Activated T-helper 17 cell treated with anti-CD3 and anti-CD28 coated beads, Interleukin-2, amount 50 U/mL, for 72 hours (primary cell): Measurements from ENCODE around the gene SH3GL3. TPM values are rescaled to one million over a fixed set of nuclear protein-coding genes. Genes with fewer than 3 reads are reported as not detected.

ENCODE experiments used
- ATAC-seq: fragments of 150-1000 bp; cut with Tn5 transposase; replicated peaks from 2 replicates; pipeline ENCODE4 v1.10.0; 2021; ENCODE audit warnings: mild to moderate bottlenecking, moderate library complexity
- H3K27ac Mint-ChIP-seq: one replicate; pipeline ENCODE4 v1.8.0; 2022; ENCODE audit warnings: mixed read lengths
- H3K27me3 Mint-ChIP-seq: one replicate; pipeline ENCODE4 v1.8.0; 2022; ENCODE audit warnings: mixed read lengths
- H3K36me3 Mint-ChIP-seq: one replicate; pipeline ENCODE4 v1.8.0; 2022; ENCODE audit warnings: low read depth, mild to moderate bottlenecking, mixed read lengths
- H3K4me1 Mint-ChIP-seq: one replicate; pipeline ENCODE4 v1.8.0; 2022; ENCODE audit warnings: mixed read lengths
- H3K4me3 Mint-ChIP-seq: one replicate; pipeline ENCODE4 v1.8.0; 2022; ENCODE audit warnings: mild to moderate bottlenecking, mixed read lengths
- H3K9me3 Mint-ChIP-seq: one replicate; pipeline ENCODE4 v1.8.0; 2022; ENCODE audit warnings: mixed read lengths
- total RNA-seq, 2 donors: library from RNA; stranded (reverse); gene quantifications; one replicate each; pipeline ENCODE4 v1.2.3, GENCODE V29; 2022

The SH3GL3 gene, protein sequence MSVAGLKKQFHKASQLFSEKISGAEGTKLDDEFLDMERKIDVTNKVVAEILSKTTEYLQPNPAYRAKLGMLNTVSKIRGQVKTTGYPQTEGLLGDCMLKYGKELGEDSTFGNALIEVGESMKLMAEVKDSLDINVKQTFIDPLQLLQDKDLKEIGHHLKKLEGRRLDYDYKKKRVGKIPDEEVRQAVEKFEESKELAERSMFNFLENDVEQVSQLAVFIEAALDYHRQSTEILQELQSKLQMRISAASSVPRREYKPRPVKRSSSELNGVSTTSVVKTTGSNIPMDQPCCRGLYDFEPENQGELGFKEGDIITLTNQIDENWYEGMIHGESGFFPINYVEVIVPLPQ
- under 1 TPM in 1 of 2 donors, not detected in 1; 0.74 TPM for total RNA-seq

DNA sequence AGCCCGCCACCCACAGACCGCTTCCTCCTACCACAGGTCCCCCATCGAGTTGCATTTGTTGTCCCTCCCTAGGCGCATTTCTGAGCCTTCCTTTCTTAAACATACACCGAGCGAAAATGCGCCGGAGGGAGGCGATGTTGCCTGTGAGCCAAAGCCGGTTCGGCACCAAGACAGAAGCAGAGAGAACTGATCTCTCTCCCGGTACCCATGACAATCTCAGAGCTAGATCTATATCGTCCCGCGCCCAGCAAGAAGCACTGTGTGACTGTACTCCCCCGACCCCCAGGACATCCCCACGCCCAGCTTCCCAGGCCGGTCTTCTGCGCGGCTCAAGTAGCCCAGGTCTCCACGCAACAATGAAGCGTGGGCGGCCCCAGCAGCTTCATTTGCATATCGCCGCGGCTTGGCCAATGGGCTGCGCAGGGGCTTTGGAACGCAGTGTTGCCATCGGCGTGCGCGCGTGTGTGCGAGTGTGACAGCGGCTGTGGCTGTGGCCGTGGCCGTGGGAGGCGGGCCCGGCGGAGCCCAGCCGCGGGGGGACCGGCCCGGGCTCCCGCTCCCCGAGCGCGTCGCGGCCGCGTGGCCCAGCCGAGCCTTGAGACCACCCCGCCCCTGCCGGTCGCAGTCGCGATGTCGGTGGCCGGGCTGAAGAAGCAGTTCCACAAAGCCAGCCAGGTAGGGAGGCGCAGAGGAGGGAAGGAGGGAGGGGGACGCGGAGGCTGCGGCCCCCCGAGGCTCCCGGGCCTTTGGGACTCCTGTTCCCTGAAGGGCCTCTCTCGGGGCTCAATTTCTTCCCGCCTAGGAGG lies at the start of gene SH3GL3:
Gene SH3GL3, plus strand, starts transcription at position 438 of the 806 bp plus-strand sequence. Its CDS starts 193 bp downstream, at position 631.
- Mint-ChIP-seq H3K36me3 (no peaks in the 10 kb centered on the region), H3K4me1 (peaks cover 5% of the 10 kb centered on the region), H3K9me3 (no peaks in the 10 kb centered on the region), H3K27ac (no peak within 1 kb of the TSS), H3K4me3 (peak within 1 kb of the TSS; percentile 69), H3K27me3 (peaks cover 31% of the 10 kb centered on the region)
- peak; percentile 89 for ATAC-seq

DNA sequence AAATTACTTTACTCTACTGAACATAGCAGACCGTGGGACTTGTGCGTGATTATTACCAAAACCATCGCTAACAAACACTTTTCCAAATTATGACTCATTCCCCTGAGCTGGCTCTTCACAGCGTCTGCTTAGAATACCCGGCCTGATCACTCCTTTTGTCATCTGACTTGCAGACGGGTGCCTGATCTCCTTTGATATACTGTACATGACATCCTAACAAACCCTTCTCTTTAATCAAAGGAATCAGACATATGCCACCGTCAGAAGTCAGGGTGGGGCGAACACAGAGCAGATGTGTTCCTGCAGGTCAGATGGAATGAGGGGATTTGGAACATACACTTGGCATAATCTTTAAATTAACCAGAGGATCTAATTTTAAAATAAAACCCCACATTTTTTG lies 48.5 kb upstream of the SH3GL3 start:
- no peak overlapping the region for H3K27ac Mint-ChIP-seq
- H3K36me3 Mint-ChIP-seq: no peaks in the 10 kb centered on the region
- H3K9me3 Mint-ChIP-seq: no peaks in the 10 kb centered on the region
- peaks cover 14% of the 10 kb centered on the region for H3K27me3 Mint-ChIP-seq
- no peak overlapping the region for H3K4me3 Mint-ChIP-seq
- no peaks in the 10 kb centered on the region for H3K4me1 Mint-ChIP-seq
- no peak for ATAC-seq

DNA sequence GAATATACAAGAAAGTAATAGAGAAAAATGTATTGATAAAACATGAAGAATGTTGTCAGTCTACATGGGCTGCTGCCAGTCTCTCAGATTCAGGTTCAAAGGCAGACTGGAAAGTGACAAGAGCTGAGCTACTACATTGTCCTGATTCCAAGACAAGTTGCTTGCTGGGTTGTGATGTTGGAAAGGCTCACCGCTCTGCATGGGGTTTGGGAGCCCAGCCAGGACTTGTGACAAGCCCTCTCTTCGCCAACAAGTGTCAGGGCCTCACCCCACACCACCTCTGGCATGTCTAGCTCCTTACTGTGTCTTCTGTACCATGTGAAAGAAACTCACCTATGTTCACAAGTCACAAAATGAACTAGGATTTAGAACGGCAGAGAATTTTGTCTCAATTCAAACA lies 43.0 kb upstream of the SH3GL3 start:
- Mint-ChIP-seq H3K9me3 (no peaks in the 10 kb centered on the region), H3K36me3 (no peaks in the 10 kb centered on the region), H3K27me3 (peaks cover 9% of the 10 kb centered on the region), H3K27ac (no peak overlapping the region), H3K4me3 (no peak overlapping the region), H3K4me1 (no peaks in the 10 kb centered on the region)
- ATAC-seq: no peak

GRCh38 chr15:83410532-83410931 lies 36.6 kb upstream of the SH3GL3 start:
- Mint-ChIP-seq H3K27ac (no peak overlapping the region), H3K4me1 (no peaks in the 10 kb centered on the region), H3K9me3 (no peaks in the 10 kb centered on the region), H3K36me3 (no peaks in the 10 kb centered on the region), H3K27me3 (peaks cover 5% of the 10 kb centered on the region), H3K4me3 (no peak overlapping the region)
- ATAC-seq: no peak

- Mint-ChIP-seq H3K9me3 (no peaks in the 10 kb centered on the region), H3K4me1 (no peaks in the 10 kb centered on the region), H3K27ac (no peak overlapping the region), H3K36me3 (no peaks in the 10 kb centered on the region), H3K4me3 (no peak overlapping the region), H3K27me3 (no peaks in the 10 kb centered on the region)
- no peak for ATAC-seq
Measured at GRCh38 chr15:83413054-83413719, 34.0 kb upstream of the SH3GL3 start.

- peaks cover 33% of the 10 kb centered on the region for H3K27me3 Mint-ChIP-seq
- no peak for ATAC-seq
- peaks cover 3% of the 10 kb centered on the region for H3K9me3 Mint-ChIP-seq
- no peaks in the 10 kb centered on the region for H3K4me1 Mint-ChIP-seq
- H3K27ac Mint-ChIP-seq: no peak overlapping the region
- no peak overlapping the region for H3K4me3 Mint-ChIP-seq
- H3K36me3 Mint-ChIP-seq: no peaks in the 10 kb centered on the region
Measured at GRCh38 chr15:83422081-83422480, 25.1 kb upstream of the SH3GL3 start.

DNA sequence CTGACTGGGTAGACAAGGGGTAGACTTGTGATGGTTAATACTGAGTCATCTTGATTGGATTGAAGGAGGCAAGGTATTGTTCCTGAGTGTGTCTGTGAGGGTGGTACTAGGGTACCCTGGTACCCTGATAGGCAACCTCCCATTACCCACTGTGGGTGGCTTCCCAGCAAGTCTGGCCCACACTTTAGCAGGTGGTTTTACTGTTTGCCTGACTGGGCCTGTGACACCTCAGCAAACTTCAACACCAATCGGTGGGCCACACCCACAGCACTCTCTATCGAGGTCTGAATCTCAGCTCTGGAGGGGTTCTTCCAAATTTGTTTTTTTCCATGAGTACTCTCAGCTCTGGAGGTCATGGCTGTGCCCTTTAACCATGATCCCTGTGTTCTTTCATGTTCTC lies 24.6 kb upstream of the SH3GL3 start:
- no peak for ATAC-seq
- no peaks in the 10 kb centered on the region for H3K36me3 Mint-ChIP-seq
- no peaks in the 10 kb centered on the region for H3K4me1 Mint-ChIP-seq
- H3K9me3 Mint-ChIP-seq: peaks cover 3% of the 10 kb centered on the region
- peaks cover 33% of the 10 kb centered on the region for H3K27me3 Mint-ChIP-seq
- H3K4me3 Mint-ChIP-seq: no peak overlapping the region
- no peak overlapping the region for H3K27ac Mint-ChIP-seq

DNA sequence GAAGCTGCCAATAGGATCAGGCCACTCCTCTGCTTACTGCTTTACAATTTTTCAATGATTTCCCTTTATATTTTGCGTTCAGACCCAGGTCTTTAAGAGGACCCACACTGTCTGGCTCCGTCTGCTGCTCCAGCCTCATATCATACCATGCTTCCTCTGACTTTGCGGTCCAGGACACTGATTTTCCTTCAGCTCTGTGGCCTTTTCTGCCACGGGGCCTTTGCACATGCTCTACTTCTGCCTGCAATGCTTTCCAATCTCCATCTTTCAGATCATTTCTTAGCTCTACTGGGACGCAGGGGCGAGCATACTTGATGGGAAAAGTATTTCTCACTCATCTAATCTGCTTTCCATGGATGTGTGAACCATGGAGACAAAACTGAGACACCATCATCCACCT lies 23.0 kb upstream of the SH3GL3 start:
- no peak overlapping the region for H3K4me3 Mint-ChIP-seq
- no peaks in the 10 kb centered on the region for H3K4me1 Mint-ChIP-seq
- ATAC-seq: no peak
- H3K27ac Mint-ChIP-seq: no peak overlapping the region
- no peaks in the 10 kb centered on the region for H3K36me3 Mint-ChIP-seq
- peaks cover 3% of the 10 kb centered on the region for H3K9me3 Mint-ChIP-seq
- peaks cover 37% of the 10 kb centered on the region for H3K27me3 Mint-ChIP-seq

GRCh38 chr15:83430441-83430840 lies 16.7 kb upstream of the SH3GL3 start:
- H3K9me3 Mint-ChIP-seq: no peaks in the 10 kb centered on the region
- H3K4me3 Mint-ChIP-seq: no peak overlapping the region
- H3K27me3 Mint-ChIP-seq: peaks cover 25% of the 10 kb centered on the region
- H3K27ac Mint-ChIP-seq: no peak overlapping the region
- no peak for ATAC-seq
- H3K4me1 Mint-ChIP-seq: no peaks in the 10 kb centered on the region
- H3K36me3 Mint-ChIP-seq: no peaks in the 10 kb centered on the region

- H3K4me1 Mint-ChIP-seq: no peaks in the 10 kb centered on the region
- no peaks in the 10 kb centered on the region for H3K9me3 Mint-ChIP-seq
- no peak overlapping the region for H3K27ac Mint-ChIP-seq
- H3K27me3 Mint-ChIP-seq: peaks cover 22% of the 10 kb centered on the region
- no peak for ATAC-seq
- H3K4me3 Mint-ChIP-seq: no peak overlapping the region
- no peaks in the 10 kb centered on the region for H3K36me3 Mint-ChIP-seq
Measured at GRCh38 chr15:83431521-83431920, 15.6 kb upstream of the SH3GL3 start.

DNA sequence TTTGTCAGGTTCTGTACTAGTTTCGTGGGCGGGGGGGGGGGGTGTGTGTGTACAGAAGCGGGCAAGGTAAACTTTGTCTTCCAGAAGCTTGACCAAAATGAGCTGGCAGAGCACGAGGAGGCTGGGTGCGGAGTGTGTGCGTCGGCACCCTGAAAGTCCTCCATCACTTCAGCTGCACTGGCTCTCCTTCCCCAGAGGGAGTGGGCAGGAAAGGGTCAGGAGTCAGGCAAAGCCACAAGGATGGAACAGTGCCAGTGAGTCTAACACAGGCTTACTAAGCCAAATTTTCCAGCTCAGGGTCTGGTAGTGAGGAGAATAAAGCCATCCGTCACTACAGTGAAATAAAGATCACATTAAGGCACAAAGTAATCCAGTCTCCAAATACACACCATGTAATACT lies 11.9 kb upstream of the SH3GL3 start:
- Mint-ChIP-seq H3K4me3 (no peak overlapping the region), H3K9me3 (no peaks in the 10 kb centered on the region), H3K4me1 (peaks cover 3% of the 10 kb centered on the region), H3K27me3 (peaks cover 25% of the 10 kb centered on the region), H3K36me3 (no peaks in the 10 kb centered on the region), H3K27ac (no peak overlapping the region)
- no peak for ATAC-seq

GRCh38 chr15:83435782-83436181 lies 11.4 kb upstream of the SH3GL3 start:
- no peak for ATAC-seq
- Mint-ChIP-seq H3K4me3 (no peak overlapping the region), H3K36me3 (no peaks in the 10 kb centered on the region), H3K9me3 (no peaks in the 10 kb centered on the region), H3K27me3 (peaks cover 26% of the 10 kb centered on the region), H3K4me1 (peaks cover 3% of the 10 kb centered on the region), H3K27ac (no peak overlapping the region)

GRCh38 chr15:83436513-83437158 lies 10.5 kb upstream of the SH3GL3 start:
- H3K4me1 Mint-ChIP-seq: peaks cover 3% of the 10 kb centered on the region
- no peaks in the 10 kb centered on the region for H3K36me3 Mint-ChIP-seq
- H3K27me3 Mint-ChIP-seq: peaks cover 26% of the 10 kb centered on the region
- no peak overlapping the region for H3K4me3 Mint-ChIP-seq
- H3K9me3 Mint-ChIP-seq: no peaks in the 10 kb centered on the region
- no peak for ATAC-seq
- H3K27ac Mint-ChIP-seq: no peak overlapping the region

- Mint-ChIP-seq H3K36me3 (no peaks in the 10 kb centered on the region), H3K4me3 (no peak overlapping the region), H3K9me3 (no peaks in the 10 kb centered on the region), H3K27me3 (peaks cover 34% of the 10 kb centered on the region), H3K4me1 (peaks cover 9% of the 10 kb centered on the region), H3K27ac (no peak overlapping the region)
- no peak for ATAC-seq
Measured at GRCh38 chr15:83443076-83443847, 3.9 kb upstream of the SH3GL3 start.
